ENCODE measurements around the gene KCNS1. TPM values are rescaled to one million over a fixed set of nuclear protein-coding genes. Genes with fewer than 3 reads are reported as not detected.
A peak's percentile ranks its signal among the peaks of the same experiment; 100 is the strongest.
"Not testable (repeated sequence)": the region's sequence is repeated elsewhere in the genome, so short reads cannot be mapped to it uniquely, and the experiment has no call there.

Gene KCNS1, protein sequence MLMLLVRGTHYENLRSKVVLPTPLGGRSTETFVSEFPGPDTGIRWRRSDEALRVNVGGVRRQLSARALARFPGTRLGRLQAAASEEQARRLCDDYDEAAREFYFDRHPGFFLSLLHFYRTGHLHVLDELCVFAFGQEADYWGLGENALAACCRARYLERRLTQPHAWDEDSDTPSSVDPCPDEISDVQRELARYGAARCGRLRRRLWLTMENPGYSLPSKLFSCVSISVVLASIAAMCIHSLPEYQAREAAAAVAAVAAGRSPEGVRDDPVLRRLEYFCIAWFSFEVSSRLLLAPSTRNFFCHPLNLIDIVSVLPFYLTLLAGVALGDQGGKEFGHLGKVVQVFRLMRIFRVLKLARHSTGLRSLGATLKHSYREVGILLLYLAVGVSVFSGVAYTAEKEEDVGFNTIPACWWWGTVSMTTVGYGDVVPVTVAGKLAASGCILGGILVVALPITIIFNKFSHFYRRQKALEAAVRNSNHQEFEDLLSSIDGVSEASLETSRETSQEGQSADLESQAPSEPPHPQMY
- under 1 TPM in 1 of 5 experiments, not detected in 4; 0.12 TPM for total RNA-seq
- polyA plus RNA-seq = under 1 TPM; 0.07 to 0.08 TPM
- not detected for total RNA-seq

DNA sequence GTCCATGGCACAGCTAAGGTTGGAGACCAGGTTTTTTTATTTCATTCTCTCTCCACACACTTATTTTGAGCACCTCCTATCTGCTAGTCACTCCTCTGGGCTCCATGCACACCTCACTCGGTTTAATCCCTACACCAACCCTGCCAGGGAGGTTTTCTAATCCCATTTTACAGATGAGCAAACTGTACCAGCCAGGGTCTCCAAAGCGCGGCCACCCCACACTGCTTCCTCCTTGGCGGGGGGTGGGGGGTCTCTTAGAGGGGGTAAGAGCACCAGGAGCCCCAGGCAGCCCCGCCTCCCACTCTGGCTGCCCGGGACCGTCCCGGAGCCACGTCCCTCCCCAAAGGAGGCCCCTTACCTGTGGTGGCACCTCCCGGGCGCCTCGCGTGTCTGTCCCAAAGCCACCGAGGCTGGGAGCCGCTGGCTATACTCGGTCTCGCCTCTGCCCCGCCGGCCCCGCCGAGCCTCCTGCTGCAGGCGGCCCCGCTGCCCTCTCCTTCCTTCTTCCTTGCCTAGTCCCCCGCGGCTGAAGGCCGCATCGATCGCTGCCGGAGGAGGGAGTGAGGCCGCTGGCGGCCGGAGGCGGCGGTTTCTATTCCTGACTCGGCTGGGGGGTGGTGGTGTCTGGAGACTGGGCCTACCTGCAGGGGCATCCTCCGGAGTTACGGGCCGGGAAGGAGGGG lies at the start of gene KCNS1:
Gene KCNS1 (minus strand): TSS at position 565 of the 683 bp plus-strand sequence. CDS start 1,891 bp downstream, outside the sequence.
- CTCF ChIA-PET = interaction anchor here (1.0 kb wide), 1 partner anchor 11 kb away, joined by 3 read pairs; no protein-coding TSS in a partner anchor
- Histone ChIP-seq H3K27ac (ENCODE audit: low read depth, low read length) (no peak within 1 kb of the TSS), H3K36me3 (ENCODE audit: control insufficient read depth in 2 of 3, insufficient read depth in 3 of 3, low read length in 3 of 3) (no peaks in the 10 kb centered on the region), H3K27me3 (ENCODE audit: control insufficient read depth in 2 of 2, insufficient read depth in 2 of 2, low read length in 2 of 2) (peaks cover 7 to 21% of the 10 kb centered on the region in 2 donors), H3K4me1 (ENCODE audit: control insufficient read depth in 2 of 2, insufficient read depth in 2 of 2, low read length in 2 of 2) (peaks cover 0 to 6% of the 10 kb centered on the region in 2 donors), H3K9me3 (ENCODE audit: control insufficient read depth in 2 of 3, low read length in 3 of 3) (no peaks in the 10 kb centered on the region), H3K4me3 (ENCODE audit: low read length) (no peak within 1 kb of the TSS)
- ATAC-seq (no peak), DNase-seq (no peak)
- peak within 1 kb of the TSS in 4 of 10 donors; percentile 18 to 66 (median 39) for H3K4me3 Mint-ChIP-seq
- peaks cover 0 to 4% (median 0%) of the 10 kb centered on the region in 11 donors for H3K9me3 Mint-ChIP-seq
- peaks cover 0 to 2% (median 0%) of the 10 kb centered on the region in 5 donors for H3K36me3 Mint-ChIP-seq
- H3K4me1 Mint-ChIP-seq = peaks cover 5 to 21% (median 15%) of the 10 kb centered on the region in 7 donors
- H3K27me3 Mint-ChIP-seq = peaks cover 39 to 67% (median 46%) of the 10 kb centered on the region in 5 donors
- intact Hi-C loops (cut with micrococcal nuclease) = no loop called here
- POLR2A ChIA-PET = no interaction called here
- no peak within 1 kb of the TSS for H3K27ac Mint-ChIP-seq

GRCh38 chr20:45149062-45149461 lies 48.1 kb upstream of the KCNS1 start:
- Histone ChIP-seq H3K27ac (ENCODE audit: low read depth, low read length) (no peak overlapping the region), H3K4me1 (ENCODE audit: control insufficient read depth in 2 of 2, insufficient read depth in 2 of 2, low read length in 2 of 2) (no peaks in the 10 kb centered on the region), H3K4me3 (ENCODE audit: low read length) (no peak overlapping the region), H3K36me3 (ENCODE audit: control insufficient read depth in 2 of 3, insufficient read depth in 3 of 3, low read length in 3 of 3) (no peaks in the 10 kb centered on the region), H3K9me3 (ENCODE audit: control insufficient read depth in 2 of 3, low read length in 3 of 3) (no peaks in the 10 kb centered on the region), H3K27me3 (ENCODE audit: control insufficient read depth in 2 of 2, insufficient read depth in 2 of 2, low read length in 2 of 2) (no peaks in the 10 kb centered on the region)
- Mint-ChIP-seq H3K9me3 (peaks cover 0 to 2% (median 0%) of the 10 kb centered on the region in 11 donors), H3K36me3 (no peaks in the 10 kb centered on the region), H3K27me3 (peaks cover 27 to 42% (median 38%) of the 10 kb centered on the region in 5 donors), H3K4me3 (no peak overlapping the region), H3K4me1 (no peaks in the 10 kb centered on the region), H3K27ac (no peak overlapping the region)
- intact Hi-C loops (cut with micrococcal nuclease) = no loop called here
- no peak for DNase-seq
- CTCF ChIA-PET = no interaction called here
- POLR2A ChIA-PET = no interaction called here
- no peak for ATAC-seq

GRCh38 chr20:45140836-45141235 lies 39.9 kb upstream of the KCNS1 start:
- Histone ChIP-seq H3K4me1 (ENCODE audit: control insufficient read depth in 2 of 2, insufficient read depth in 2 of 2, low read length in 2 of 2) (no peaks in the 10 kb centered on the region), H3K36me3 (ENCODE audit: control insufficient read depth in 2 of 3, insufficient read depth in 3 of 3, low read length in 3 of 3) (no peaks in the 10 kb centered on the region), H3K27me3 (ENCODE audit: control insufficient read depth in 2 of 2, insufficient read depth in 2 of 2, low read length in 2 of 2) (no peaks in the 10 kb centered on the region), H3K27ac (ENCODE audit: low read depth, low read length) (no peak overlapping the region), H3K4me3 (ENCODE audit: low read length) (no peak overlapping the region), H3K9me3 (ENCODE audit: control insufficient read depth in 2 of 3, low read length in 3 of 3) (no peaks in the 10 kb centered on the region)
- Mint-ChIP-seq H3K4me1 (no peaks in the 10 kb centered on the region), H3K27me3 (peaks cover 0 to 22% (median 8%) of the 10 kb centered on the region in 5 donors), H3K27ac (no peak overlapping the region), H3K9me3 (peaks cover 0 to 2% (median 0%) of the 10 kb centered on the region in 11 donors), H3K4me3 (no peak overlapping the region), H3K36me3 (no peaks in the 10 kb centered on the region)
- ChIA-PET POLR2A (no interaction called here), CTCF (no interaction called here)
- intact Hi-C loops (cut with micrococcal nuclease) = no loop called here
- DNase-seq = no peak
- ATAC-seq = no peak

GRCh38 chr20:45139733-45140375 lies 38.9 kb upstream of the KCNS1 start:
- H3K9me3 Mint-ChIP-seq; H3K4me1 ChIP-seq (ENCODE audit: control insufficient read depth in 2 of 2, insufficient read depth in 2 of 2, low read length in 2 of 2); DNase-seq; H3K36me3 Mint-ChIP-seq; H3K27ac Mint-ChIP-seq; ATAC-seq; POLR2A ChIA-PET; H3K27me3 ChIP-seq (ENCODE audit: control insufficient read depth in 2 of 2, insufficient read depth in 2 of 2, low read length in 2 of 2); H3K27ac ChIP-seq (ENCODE audit: low read depth, low read length); H3K9me3 ChIP-seq (ENCODE audit: control insufficient read depth in 2 of 3, low read length in 3 of 3); H3K4me3 ChIP-seq (ENCODE audit: low read length); H3K4me1 Mint-ChIP-seq; H3K4me3 Mint-ChIP-seq; H3K36me3 ChIP-seq (ENCODE audit: control insufficient read depth in 2 of 3, insufficient read depth in 3 of 3, low read length in 3 of 3): not testable (repeated sequence)
- H3K27me3 Mint-ChIP-seq = peaks cover 0 to 16% (median 6%) of the 10 kb centered on the region in 5 donors
- CTCF ChIA-PET = interaction anchor here (1.0 kb wide), 1 partner anchor 19 kb away, joined by 4 read pairs; no protein-coding TSS in a partner anchor
- intact Hi-C loops (cut with micrococcal nuclease) = loop anchor here in 1 of 2 donors (2.0 kb wide), 1 partner anchor 151 kb away; no protein-coding TSS in a partner anchor

DNA sequence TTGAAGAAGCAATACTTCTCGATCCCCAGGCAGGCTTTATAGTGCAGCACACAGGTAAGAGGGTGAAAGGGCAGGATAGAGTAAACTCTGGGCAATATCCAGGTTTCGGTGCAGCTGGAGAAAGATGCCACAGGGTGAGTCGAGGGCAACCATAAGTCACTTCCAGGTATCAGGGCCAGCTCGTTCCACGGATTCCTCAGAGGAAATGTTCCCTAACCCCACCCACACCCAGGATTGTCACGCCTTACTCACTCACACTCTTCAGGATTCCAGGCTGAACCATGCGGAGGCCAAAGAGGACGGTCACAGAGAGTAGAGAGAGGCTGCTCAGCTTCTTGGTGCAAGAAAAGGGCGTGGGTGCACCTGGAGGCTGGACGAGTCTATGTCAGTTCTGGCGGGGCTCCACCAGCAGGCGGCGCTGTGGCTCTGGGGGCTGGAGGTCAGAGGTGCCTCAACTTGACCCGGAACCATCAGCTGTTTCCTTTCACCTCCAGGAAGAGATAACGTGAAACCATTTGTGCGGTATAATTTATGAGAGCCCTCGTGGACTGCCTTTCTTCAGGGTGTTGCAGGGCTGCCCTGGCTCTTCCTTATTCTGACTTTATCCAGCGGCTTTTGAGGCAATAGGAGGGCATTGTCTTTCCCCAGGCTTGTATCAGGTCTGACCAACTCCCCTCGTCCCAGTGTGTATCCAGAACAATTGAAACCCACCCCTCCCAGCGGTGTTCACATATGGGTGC lies 37.8 kb upstream of the KCNS1 start:
- CTCF ChIA-PET = no interaction called here
- peaks cover 0 to 5% of the 10 kb centered on the region in 2 donors for H3K27me3 ChIP-seq (ENCODE audit: control insufficient read depth in 2 of 2, insufficient read depth in 2 of 2, low read length in 2 of 2)
- no peaks in the 10 kb centered on the region for H3K4me1 Mint-ChIP-seq

DNA sequence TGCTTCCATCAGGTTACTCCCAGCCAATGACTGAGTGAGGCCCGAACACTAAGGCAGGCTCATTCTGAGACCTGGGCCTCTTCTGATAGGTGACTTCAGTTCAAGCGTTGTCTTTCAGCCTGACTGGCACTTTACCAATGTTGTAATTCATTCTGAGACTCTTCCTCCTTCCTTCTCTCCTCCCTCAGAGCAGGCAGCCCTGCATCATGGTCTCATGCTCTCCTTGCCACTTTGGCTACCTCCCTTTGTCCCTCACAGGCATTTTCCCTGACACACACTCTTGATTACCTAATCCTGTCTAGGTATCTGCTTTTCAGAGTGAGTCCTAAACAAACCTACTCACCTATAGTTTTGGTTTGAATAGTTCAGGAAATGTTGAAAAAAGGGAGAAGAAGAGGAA lies 36.0 kb upstream of the KCNS1 start:
- intact Hi-C loops (cut with micrococcal nuclease) = no loop called here
- POLR2A ChIA-PET = no interaction called here
- Mint-ChIP-seq H3K4me1 (no peaks in the 10 kb centered on the region), H3K9me3 (peaks cover 0 to 10% (median 0%) of the 10 kb centered on the region in 11 donors), H3K36me3 (peaks cover 0 to 4% (median 0%) of the 10 kb centered on the region in 5 donors), H3K27me3 (peaks cover 18 to 27% (median 23%) of the 10 kb centered on the region in 5 donors), H3K4me3 (no peak overlapping the region), H3K27ac (no peak overlapping the region)
- H3K27ac ChIP-seq (ENCODE audit: low read depth, low read length) = no peak overlapping the region
- peaks cover 4 to 5% of the 10 kb centered on the region in 2 donors for H3K27me3 ChIP-seq (ENCODE audit: control insufficient read depth in 2 of 2, insufficient read depth in 2 of 2, low read length in 2 of 2)
- DNase-seq = no peak
- H3K9me3 ChIP-seq (ENCODE audit: control insufficient read depth in 2 of 3, low read length in 3 of 3) = no peaks in the 10 kb centered on the region
- no peaks in the 10 kb centered on the region for H3K36me3 ChIP-seq (ENCODE audit: control insufficient read depth in 2 of 3, insufficient read depth in 3 of 3, low read length in 3 of 3)
- H3K4me1 ChIP-seq (ENCODE audit: control insufficient read depth in 2 of 2, insufficient read depth in 2 of 2, low read length in 2 of 2) = no peaks in the 10 kb centered on the region
- no peak overlapping the region for H3K4me3 ChIP-seq (ENCODE audit: low read length)
- CTCF ChIA-PET = no interaction called here
- ATAC-seq = no peak

More for the DNA sequence above, 37.8 kb upstream of the KCNS1 start:
- Mint-ChIP-seq H3K4me3 (no peak overlapping the region), H3K36me3 (peaks cover 0 to 4% (median 0%) of the 10 kb centered on the region in 5 donors), H3K27ac (no peak overlapping the region), H3K27me3 (peaks cover 9 to 17% (median 11%) of the 10 kb centered on the region in 5 donors), H3K9me3 (peaks cover 0 to 10% (median 0%) of the 10 kb centered on the region in 11 donors)
- H3K36me3 ChIP-seq (ENCODE audit: control insufficient read depth in 2 of 3, insufficient read depth in 3 of 3, low read length in 3 of 3) = no peaks in the 10 kb centered on the region
- intact Hi-C loops (cut with micrococcal nuclease) = loop anchor here in 1 of 2 donors (2.0 kb wide), 1 partner anchor 152 kb away; no protein-coding TSS in a partner anchor
- POLR2A ChIA-PET = no interaction called here
- DNase-seq (peak in 6 of 9 donors; percentile 6 to 73 (median 12)), ATAC-seq (peak; percentile 57)
- H3K9me3 ChIP-seq (ENCODE audit: control insufficient read depth in 2 of 3, low read length in 3 of 3) = no peaks in the 10 kb centered on the region
- H3K27ac ChIP-seq (ENCODE audit: low read depth, low read length) = no peak overlapping the region
- H3K4me3 ChIP-seq (ENCODE audit: low read length) = no peak overlapping the region
- no peaks in the 10 kb centered on the region for H3K4me1 ChIP-seq (ENCODE audit: control insufficient read depth in 2 of 2, insufficient read depth in 2 of 2, low read length in 2 of 2)
